Stimulated activated CD4-positive, alpha-beta T cell treated with anti-CD3 and anti-CD28 coated beads, Interleukin-12 subunit alpha, Interleukin-12 subunit beta, amount 100 ng/mL, for 4 hours (primary cell): ENCODE data around the gene CRIM1.

Experiments
- DNase-seq: peaks from one replicate; pipeline ENCODE4 v3.0.0-alpha.2; 2020

CRIM1 gene

DNA sequence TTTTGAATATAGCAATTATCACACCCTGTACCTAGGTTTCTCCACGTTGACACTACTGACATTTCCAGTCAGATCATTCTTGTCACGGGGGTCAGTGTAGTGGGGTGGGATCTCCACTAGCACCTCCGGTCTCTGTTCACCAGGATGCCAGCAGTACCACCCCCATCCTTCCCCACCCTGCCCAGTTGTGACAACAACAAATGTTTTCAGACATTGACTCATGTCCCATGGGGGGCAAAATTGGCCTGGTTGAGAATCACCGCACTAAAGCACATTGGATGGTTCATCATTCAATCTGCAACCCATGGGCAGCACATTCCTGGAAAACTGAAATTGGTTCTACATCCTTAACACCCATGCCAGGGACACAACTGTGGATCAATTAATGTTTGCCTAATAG is 210.1 kb downstream of the CRIM1 start:
- no peak for DNase-seq

GRCh38 chr2:36566887-36567286 is 211.3 kb downstream of the CRIM1 start:
- no peak for DNase-seq

GRCh38 chr2:36567711-36568408 is 212.3 kb downstream of the CRIM1 start:
- DNase-seq: no peak

DNA sequence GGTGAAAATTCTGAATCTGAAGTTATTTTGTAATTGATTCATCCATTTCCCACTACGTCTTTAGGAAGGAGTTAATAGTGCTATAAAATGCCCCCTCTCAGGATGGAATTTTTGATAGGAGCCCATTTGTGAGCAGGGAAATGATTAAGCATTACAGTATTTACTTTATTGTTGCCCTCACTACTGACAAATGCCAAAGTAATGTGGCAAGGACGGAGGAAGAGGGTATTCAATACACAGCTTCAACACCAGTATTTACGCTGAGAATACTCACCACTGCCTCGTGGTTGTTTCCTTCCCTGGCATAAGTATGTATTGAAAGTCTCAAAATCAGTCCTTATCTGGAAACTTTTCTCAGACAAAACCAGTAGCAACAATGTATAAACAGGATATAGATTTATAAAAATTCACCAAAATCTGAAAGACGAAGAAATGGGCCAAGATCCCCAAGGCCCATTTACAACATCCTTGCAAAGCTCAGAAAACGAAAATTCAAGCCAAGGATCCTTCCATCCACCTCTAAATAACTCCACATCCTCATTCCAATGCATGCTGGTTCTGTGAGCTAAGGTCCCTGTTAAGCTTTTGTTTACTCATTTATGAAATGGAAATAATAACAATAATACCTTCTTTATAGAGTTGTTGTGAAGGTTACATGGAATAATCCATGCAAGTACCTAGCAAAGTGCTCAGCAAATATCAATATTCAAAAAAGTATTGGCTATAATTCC is 213.1 kb downstream of the CRIM1 start:
- no peak for DNase-seq

- no peak for DNase-seq
Measured at GRCh38 chr2:36569267-36569856, 213.8 kb downstream of the CRIM1 start.

GRCh38 chr2:36570416-36570815 is 214.8 kb downstream of the CRIM1 start:
- no peak for DNase-seq

- no peak for DNase-seq
Measured at GRCh38 chr2:36572054-36572718, 216.6 kb downstream of the CRIM1 start.

DNA sequence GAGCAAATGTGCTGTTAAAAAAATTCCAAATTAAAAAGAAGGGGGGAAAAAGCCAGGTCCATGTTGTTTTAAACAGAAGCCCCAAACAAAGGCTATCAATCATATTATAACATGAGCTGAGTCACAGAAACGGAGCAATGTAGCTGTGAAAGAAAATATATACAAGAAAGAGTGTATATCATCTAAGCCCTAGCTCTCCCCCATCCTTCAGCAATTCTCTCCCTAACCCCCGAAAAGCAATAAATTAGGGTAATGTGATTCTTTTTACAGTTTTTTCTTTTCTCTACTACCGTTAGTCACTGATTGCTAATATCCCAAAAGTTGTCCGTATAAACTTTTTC is 217.1 kb downstream of the CRIM1 start:
- DNase-seq: no peak

DNA sequence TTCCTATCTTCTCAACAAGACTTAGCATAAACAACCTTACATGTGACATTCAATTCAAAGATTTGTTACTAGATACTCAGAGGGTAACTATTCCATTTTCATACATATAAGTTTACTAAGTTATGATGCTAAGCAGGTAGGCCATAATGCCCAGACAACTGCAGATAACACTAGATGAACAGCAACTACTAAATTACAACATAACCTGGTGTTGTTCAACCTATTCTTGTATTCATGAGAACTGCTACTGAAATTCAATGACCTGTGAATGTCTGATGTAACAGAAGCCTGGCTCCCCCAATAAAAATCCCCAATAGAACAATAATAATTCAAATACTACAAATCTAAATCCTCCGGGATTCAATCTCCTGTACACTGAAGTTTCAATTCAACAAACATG is 217.6 kb downstream of the CRIM1 start:
- DNase-seq: no peak

DNA sequence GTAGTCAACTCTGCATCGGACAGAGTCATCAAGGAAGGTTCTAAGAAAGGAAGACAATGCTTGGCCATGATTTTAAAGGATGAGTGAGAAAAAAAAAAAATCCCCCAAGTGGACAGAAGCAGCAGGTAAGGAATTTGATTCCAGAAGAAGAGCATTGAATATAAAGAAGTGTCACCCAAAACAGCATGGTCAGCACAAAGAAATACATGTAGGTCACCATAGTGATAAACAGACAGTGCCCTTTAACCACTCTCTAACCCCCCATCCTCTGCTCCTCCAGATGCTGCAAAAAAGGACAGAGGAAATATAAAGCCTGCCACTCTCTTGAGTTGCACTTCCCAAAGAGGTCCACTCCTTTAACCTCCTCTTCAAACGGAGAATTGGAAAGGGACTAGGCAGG is 219.0 kb downstream of the CRIM1 start:
- DNase-seq: no peak

- no peak for DNase-seq
Measured at GRCh38 chr2:36577884-36578283, 222.3 kb downstream of the CRIM1 start.

DNA sequence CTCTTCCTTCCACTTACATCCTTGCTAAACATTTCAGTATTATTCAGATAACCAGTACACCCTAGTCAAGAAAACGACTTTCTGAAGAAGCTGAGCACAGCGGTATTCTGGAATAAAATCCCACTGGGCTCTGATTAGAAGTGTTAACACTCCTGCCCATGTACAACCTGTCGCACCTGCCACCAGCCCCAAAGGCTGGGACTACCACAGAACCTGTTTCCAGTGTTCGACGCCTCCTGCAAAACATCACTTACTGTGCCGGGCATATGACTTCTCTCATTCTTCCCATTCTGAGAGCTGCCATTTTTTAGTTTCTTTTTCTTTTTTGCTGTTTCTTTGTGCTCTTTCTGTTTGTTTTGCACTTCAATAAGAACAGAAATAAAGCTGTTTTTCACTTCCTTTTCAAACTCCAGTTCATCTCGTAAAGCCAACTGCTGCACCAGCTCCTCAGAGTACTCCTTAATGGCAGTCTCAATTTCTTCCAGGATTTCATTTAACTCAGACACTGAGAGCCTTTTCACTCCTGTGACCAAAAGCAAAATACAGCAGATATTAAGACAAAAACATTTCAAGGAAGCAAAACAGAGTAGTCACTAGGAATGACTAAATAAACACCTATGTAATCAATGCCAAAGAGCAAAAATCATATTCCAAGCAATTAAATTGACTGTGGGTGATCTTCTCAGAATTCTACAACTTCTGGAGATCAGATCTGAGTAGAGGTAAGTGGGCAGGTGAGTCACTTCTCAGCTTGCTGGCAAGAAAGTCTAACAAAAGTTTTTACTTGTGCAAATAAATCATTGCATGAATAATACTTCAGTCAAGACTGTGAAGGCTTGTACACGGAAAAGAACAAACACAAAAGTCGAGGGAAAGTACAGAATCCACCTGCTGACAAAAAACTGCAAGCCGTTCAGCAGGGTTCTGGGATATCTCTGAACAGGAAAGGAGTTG is 223.0 kb downstream of the CRIM1 start:
- no peak for DNase-seq

GRCh38 chr2:36579297-36579664 is 223.7 kb downstream of the CRIM1 start:
- DNase-seq: no peak

DNA sequence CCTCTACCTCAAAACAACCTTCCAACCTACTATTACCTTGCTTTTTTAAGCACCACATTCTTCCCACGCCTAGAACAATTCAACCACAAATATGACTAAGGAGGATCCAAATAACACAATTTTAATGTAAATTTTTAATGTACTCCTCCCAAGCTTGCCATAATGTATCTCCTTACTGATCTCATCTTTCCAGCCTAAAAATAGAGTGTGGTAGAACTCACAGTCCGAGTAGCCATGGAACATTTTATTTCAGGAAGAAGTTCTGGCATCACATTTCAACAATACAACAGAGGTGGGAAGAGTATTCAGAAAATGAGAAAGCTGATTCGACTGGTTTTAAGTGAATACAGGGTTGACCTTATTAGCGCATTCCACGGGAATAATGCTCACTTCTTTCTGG is 227.0 kb downstream of the CRIM1 start:
- DNase-seq: no peak

GRCh38 chr2:36582951-36583350 is 227.4 kb downstream of the CRIM1 start:
- DNase-seq: no peak

DNA sequence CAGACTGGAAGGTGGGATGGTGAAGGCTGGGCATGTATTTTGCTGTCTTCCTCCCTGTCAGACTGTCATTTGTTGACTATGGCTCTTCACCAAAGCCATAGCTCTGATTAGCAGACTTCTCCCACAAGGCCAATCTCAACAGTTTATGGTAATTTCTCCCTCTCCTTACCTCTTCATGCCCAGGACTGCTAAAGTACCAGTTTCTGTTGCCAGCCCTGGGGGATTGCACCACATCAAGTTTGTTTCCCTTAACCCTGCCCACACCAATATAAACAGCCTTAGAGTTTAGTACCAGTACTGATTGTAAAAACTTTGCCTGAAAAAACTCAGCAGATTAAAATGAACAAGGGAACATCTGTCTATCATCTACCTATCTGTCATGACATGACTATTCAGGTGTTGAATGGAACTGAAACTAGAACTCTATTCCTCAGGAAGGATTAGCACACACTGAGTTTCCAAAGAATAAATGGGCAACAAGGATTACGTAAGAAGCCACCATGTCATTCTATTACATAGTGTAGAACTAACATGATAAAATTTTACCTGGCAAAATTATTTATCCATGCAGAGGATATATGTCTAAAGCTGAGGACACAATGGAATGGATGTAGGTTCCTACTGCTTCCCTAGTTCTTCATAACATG is 228.7 kb downstream of the CRIM1 start:
- no peak for DNase-seq

GRCh38 chr2:36586672-36587071 is 231.1 kb downstream of the CRIM1 start:
- no peak for DNase-seq

DNA sequence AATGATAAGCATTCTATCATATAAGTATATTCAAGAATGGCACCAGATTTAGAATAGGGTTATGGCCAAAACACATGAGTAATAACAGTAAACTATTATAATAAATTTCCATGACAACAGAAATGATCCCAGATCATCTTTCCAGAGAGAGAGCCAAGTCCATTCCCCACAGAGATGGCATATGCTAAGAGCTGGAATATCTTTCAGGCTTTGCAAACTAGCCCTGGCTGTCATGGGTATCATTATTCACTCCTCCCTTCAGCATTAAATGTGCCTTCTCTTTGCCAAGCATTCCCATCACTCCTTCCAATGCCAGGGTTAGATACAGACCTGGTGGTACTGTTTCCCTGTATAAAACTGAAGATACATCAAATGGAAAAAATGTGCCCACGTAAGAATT is 231.5 kb downstream of the CRIM1 start:
- DNase-seq: no peak

- DNase-seq: no peak
Measured at GRCh38 chr2:36587556-36587955, 232.0 kb downstream of the CRIM1 start.

DNA sequence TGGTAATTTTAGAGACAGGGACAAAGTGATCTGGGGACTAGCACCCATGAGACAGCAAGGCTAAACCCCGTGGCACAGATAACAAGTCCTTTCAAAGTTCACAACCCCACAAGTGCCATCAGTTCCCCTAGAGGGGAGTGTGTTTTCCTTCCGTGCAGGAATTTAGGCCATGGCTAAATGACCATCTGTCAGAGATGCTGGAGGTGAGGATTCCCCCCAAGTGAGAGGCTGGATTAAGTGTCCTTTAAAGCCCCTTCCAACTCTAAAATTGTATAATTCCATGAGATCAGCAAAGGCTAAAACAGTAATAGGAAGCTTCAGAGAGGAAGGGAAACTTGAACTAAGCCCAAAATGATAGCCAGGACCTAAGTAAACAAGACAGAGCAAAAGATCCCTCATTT is 233.7 kb downstream of the CRIM1 start:
- DNase-seq: no peak

GRCh38 chr2:36594849-36595248 is 239.3 kb downstream of the CRIM1 start:
- DNase-seq: no peak

DNA sequence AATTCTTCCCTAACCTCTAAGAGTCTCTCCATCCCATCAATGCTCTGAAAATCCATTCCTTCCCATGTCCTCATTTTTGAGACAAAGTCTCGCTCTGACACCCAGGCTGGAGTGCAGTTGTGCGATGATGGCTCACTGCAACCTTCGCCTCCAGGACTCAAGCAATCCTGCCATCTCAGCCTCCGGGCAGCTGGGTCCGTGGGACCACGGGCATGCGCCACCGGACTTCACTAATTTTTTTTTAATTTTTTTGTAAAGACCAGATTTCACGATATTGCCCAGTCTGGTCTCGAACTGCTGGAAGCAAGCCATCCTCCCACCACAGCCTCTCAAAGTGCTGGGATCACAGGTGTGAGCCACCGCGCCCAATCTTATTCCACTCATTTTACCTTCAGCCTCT is 240.8 kb downstream of the CRIM1 start:
- no peak for DNase-seq
